ENCODE results near the gene MTG2. TPM values are rescaled to one million over a fixed set of nuclear protein-coding genes. Genes with fewer than 3 reads are reported as not detected.

Gene MTG2
- total and polyA plus RNA-seq, 2 of the 13 experiments (the other 11 are each of a cell fraction or from before 2014, with no cell fraction given), result 20.4 to 37.8 TPM

GRCh38 chr20:62182469-62183425, at the start of gene MTG2 (continued):
- peak; percentile 32; the same call in 1 of the 2 replicates for TF ChIP-seq ZSCAN5A (CRISPR knock-in tag; IDR thresholded peaks at IDR 0.05; ENCODE audit: borderline replicate concordance)
- peak; percentile 91 for TF ChIP-seq IRX3 (CRISPR knock-in tag; IDR thresholded peaks at IDR 0.05; ENCODE audit: borderline replicate concordance, low read depth)
- peak; percentile 94 for TF ChIP-seq ZNF841 (CRISPR knock-in tag; IDR thresholded peaks at IDR 0.05; ENCODE audit: borderline replicate concordance)
- peak; percentile 97 for TF ChIP-seq ZNF160 (CRISPR knock-in tag; IDR thresholded peaks at IDR 0.05)
- TF ChIP-seq RELA (CRISPR knock-in tag; IDR thresholded peaks at IDR 0.05), result 0 out of 2 replicates have a peak, but pooled peaks have one; percentile 14
- peak; percentile 99 for TF ChIP-seq ZNF772 (CRISPR knock-in tag; IDR thresholded peaks at IDR 0.05)
- TF ChIP-seq MAF1 (CRISPR knock-in tag; IDR thresholded peaks at IDR 0.05; ENCODE audit: borderline replicate concordance), result peak; percentile 98
- TF ChIP-seq PAXIP1 (CRISPR knock-in tag; conservative IDR thresholded peaks at IDR 0.05), result peak; percentile 79
- no peak; the same call in 1 of the 2 replicates for TF ChIP-seq ZUFSP (CRISPR knock-in tag; IDR thresholded peaks at IDR 0.05; ENCODE audit: borderline replicate concordance)
- TF ChIP-seq ZNF121 (CRISPR knock-in tag; IDR thresholded peaks at IDR 0.05), result peak; percentile 73
- TF ChIP-seq ZNF550 (CRISPR knock-in tag; IDR thresholded peaks at IDR 0.05; ENCODE audit: borderline replicate concordance), result 0 out of 2 replicates have a peak, but pooled peaks have one; percentile 30
- TF ChIP-seq TFE3 (CRISPR knock-in tag; IDR thresholded peaks at IDR 0.05), result no peak; the same call in 1 of the 2 replicates
- peak; percentile 83 for TF ChIP-seq TFDP1 (CRISPR knock-in tag; IDR thresholded peaks at IDR 0.05; ENCODE audit: borderline replicate concordance)
- TF ChIP-seq GRHL1 (CRISPR knock-in tag; conservative IDR thresholded peaks at IDR 0.05), result no peak

All from HepG2 (cell line).